NCI-H128 (cell line): ENCODE measurements around the gene PPM1L.

Experiments used
- DNase-seq: peaks from one replicate; lab custom pipeline; 2025; ENCODE audit not compliant: unreplicated experiment; lab: John Stamatoyannopoulos, UW

The PPM1L gene

DNA sequence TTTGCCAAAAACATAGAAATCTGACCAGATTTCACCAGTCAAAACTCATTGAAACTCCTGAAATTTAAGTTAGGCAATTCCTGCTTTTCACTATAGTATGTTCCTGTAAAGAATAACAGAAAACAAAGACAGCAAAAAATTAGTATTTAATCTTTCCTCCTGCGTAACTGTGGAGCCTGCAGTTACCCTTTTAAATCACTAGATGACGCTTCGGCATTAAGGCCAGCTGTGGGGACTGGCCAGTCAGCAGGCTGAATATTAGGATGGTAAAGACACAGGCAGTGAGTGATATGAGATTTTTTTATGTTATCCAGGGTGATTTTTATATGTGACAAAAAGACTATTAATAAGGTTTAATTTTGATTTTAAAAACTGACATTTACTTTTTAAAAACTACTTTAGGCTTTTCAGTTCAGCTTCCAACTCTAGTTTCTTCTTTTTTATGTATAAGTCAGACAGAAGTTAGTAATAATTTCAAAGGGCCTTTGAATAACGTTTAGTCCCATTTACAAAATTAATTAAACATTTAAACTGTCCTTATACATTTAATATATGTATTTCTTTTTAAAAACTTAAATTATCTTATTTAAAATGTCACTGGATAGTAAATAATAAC lies 165.1 kb downstream of the PPM1L start:
- no peak for DNase-seq

GRCh38 chr3:160924776-160925175 lies 168.7 kb downstream of the PPM1L start:
- DNase-seq, result no peak

- no peak for DNase-seq
Measured at GRCh38 chr3:160927620-160928019, 171.6 kb downstream of the PPM1L start.

DNA sequence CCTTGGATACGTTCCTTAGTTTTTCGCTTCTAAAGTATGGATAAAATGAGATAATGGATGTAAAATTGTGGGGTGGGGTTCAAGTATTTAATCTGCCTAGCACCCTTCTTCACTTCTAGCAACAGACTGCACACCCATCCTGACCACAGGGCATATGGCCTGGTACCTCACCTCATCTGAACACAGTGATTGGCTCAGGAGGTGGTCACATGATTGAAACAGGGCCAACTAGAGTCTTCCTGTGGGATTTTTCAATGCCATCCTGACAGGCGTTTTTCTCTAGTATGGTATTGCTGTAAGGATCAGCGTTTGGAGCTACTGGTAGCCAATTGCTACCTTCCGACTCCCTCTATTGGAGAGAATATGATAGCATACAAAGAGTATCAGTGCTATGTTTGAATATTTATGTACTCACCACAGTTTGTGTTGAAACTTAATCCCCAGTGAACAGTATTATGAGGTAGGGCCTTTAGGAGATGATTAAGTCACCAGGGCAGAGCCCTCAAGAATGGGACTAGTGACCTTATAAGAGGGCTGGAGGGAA lies 172.2 kb downstream of the PPM1L start:
- no peak for DNase-seq

GRCh38 chr3:160929595-160929994 lies 173.6 kb downstream of the PPM1L start:
- DNase-seq, result no peak

- no peak for DNase-seq
Measured at GRCh38 chr3:160931474-160931873, 175.4 kb downstream of the PPM1L start.

- no peak for DNase-seq
Measured at GRCh38 chr3:160935413-160936095, 179.5 kb downstream of the PPM1L start.

DNA sequence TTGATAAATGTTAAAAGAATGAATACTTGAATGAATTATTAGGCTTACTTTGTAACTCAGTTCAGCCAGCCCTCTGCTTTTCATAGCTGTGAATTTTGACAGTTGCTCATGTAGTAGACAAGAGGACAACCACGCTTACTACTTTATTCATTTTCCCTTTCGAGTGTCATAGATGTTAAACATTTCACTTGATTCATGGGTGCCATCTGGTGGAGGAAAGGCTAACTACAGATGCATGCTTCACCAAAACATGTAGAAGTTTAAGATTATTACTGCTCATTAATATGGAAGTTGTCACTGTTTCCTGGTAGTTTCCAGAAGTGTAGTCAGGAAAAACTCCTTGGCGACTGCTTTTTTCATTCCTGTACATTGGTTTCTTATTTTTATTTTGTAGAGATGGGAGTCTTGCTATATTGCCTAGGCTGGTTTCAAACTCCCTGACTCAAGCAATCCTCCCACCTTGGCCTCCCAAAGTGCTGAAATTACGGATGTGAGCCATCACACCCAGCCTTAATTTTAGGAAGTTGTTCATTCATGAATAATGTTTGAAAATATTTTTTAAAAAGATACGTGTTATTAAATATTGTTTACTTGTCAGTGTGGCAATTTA lies 186.0 kb downstream of the PPM1L start:
- DNase-seq, result no peak

- DNase-seq, result no peak
Measured at GRCh38 chr3:160943996-160944395, 188.0 kb downstream of the PPM1L start.

GRCh38 chr3:160945336-160945735 lies 189.3 kb downstream of the PPM1L start:
- no peak for DNase-seq

DNA sequence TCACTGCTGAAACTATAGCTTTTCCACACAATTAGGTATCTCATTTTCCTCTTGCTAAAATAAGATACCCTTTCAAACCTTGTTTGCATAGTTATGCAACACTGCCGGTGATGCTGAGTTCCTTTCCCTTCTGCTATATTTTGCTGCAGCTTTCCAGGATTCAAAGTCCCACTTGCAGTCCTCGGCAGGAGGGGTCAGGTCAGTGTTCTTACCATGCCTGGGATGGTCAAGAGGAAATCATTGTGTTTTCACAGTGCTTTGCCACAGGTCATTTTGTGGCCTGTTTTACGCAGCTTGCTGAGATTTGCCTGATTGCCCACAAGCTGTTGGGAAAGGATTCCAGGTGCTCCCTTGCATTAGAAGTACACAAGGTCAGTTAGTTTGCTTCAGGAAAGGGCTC lies 192.2 kb downstream of the PPM1L start:
- DNase-seq, result no peak

GRCh38 chr3:160949460-160949859 lies 193.4 kb downstream of the PPM1L start:
- no peak for DNase-seq

- DNase-seq, result no peak
Measured at GRCh38 chr3:160950542-160950941, 194.5 kb downstream of the PPM1L start.

- DNase-seq, result no peak
Measured at GRCh38 chr3:160950954-160951353, 194.9 kb downstream of the PPM1L start.

DNA sequence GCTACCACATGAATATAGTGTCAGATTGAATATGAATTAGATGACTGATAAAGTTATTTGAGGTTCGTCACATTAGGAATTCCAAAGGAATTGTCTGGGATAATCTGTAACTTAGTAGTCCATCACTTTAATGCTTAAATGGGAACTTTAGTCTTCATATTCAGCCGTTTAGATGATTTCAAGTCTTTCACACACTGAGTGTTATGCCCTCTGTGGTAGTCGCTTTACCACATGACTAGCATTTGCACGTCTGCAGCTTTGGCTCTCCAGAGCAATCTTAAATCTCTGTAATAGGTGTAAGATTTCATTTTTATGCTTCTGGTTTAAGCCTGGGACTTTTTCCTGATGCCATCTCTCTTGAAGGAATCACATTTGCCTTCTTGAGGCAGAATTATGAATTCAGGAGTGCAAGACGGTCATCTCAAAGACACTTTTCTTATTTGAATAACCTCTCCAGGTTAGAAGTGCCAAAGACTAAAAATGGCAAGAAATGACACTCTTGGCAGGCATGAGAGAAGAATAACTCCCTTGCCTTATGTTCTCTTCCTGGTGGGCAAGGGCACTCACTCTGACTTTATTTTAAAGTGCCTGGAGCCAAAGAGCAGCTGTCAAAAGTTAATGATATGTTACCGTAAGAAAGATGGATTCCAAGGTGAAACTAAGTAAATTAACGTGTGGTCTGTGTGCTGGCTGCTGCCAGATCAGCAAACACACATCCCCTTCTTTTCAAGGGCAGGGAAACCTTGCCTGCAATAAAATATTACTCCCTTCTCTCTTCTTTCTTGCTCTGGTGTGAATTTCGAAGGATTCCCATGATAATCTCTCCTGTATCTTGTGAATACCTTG lies 195.8 kb downstream of the PPM1L start:
- no peak for DNase-seq

DNA sequence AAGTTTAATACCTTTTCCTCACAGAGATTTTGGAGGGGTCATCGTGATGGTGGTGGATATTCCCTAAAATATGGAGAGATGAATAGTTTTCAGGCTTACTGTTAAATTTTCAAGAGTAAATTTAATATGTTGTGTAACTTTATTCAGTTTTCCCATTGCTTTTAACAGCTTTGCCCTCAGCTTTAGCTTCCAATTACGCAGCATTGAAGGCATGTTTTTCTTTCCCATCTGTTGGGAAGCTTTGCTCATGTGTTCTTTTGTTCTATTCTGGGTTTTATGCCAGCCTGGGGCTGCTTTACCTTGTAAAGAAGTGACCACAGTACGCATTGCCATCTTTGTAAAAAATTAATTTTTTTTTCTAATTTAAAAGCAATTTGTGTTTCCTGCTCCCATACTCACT lies 197.7 kb downstream of the PPM1L start:
- DNase-seq, result no peak

DNA sequence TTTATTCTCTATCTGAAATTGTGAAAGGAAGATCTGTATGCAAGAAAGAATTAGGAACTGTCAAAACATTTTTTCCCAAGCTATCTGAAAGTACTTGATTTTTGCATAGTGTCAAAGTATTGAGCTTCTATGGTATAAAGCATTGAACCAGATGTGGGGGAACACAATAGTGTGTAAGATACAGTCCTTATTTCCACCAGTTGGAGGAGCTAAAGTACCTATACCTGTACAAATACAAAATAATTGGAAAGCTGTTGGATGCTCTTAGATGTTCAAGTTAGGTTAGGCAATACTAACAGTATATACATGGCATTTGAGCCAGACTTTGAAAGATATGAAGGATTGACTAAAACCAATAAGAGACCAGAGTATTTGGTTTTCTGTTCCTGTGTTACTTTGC lies 200.8 kb downstream of the PPM1L start:
- no peak for DNase-seq

- DNase-seq, result no peak
Measured at GRCh38 chr3:160960568-160960967, 204.5 kb downstream of the PPM1L start.

- DNase-seq, result no peak
Measured at GRCh38 chr3:160963949-160964348, 207.9 kb downstream of the PPM1L start.

DNA sequence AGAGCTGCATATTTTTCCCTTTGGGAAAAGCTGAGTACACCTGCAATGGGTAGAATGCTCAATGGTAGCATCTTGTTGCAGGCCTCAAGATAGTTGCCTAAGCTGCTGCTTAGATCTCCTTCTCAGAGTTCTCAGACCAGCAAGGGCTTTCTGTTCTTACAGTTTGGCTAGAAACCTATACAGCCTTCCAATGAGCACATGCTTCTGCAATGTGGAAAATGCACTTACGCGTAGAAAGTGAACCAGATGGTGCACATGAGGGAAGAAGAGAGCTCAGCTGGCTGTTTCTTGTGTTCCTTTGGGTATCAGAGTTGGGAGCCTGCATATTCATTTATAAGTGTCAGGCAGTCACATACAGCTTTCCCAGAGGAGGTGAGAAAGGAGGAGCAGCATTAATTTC lies 212.7 kb downstream of the PPM1L start:
- DNase-seq, result no peak

GRCh38 chr3:160973067-160973809 lies 217.2 kb downstream of the PPM1L start:
- DNase-seq, result no peak
